HG02970 (cell line): ENCODE data around the gene PBRM1.

Experiments used
- ATAC-seq: cut with Tn5 transposase; IDR thresholded peaks from one replicate; pipeline ENCODE4 v1.9.1; 2021; ENCODE audit warnings: mild to moderate bottlenecking, moderate library complexity, moderate number of reproducible peaks; ENCODE audit not compliant: unreplicated experiment, low FRiP score

The PBRM1 gene

GRCh38 chr3:52596658-52597265 lies 89.0 kb downstream of the PBRM1 start:
- ATAC-seq: no peak

GRCh38 chr3:52593103-52593502 lies 92.6 kb downstream of the PBRM1 start:
- ATAC-seq: no peak

- no peak for ATAC-seq
Measured at GRCh38 chr3:52574056-52574965, 111.4 kb downstream of the PBRM1 start.

- ATAC-seq: no peak
Measured at GRCh38 chr3:52572221-52572620, 113.5 kb downstream of the PBRM1 start.

GRCh38 chr3:52570076-52570475 lies 115.6 kb downstream of the PBRM1 start:
- no peak for ATAC-seq

GRCh38 chr3:52568069-52568468 lies 117.6 kb downstream of the PBRM1 start:
- ATAC-seq: no peak

- ATAC-seq: no peak
Measured at GRCh38 chr3:52563984-52564383, 121.7 kb downstream of the PBRM1 start.

- ATAC-seq: no peak
Measured at GRCh38 chr3:52561028-52561747, 124.5 kb downstream of the PBRM1 start.

GRCh38 chr3:52558436-52558835 lies 127.3 kb downstream of the PBRM1 start:
- no peak for ATAC-seq

- no peak for ATAC-seq
Measured at GRCh38 chr3:52557011-52557960, 128.4 kb downstream of the PBRM1 start.

GRCh38 chr3:52555056-52555455 lies 130.7 kb downstream of the PBRM1 start:
- ATAC-seq: no peak

GRCh38 chr3:52554026-52554755 lies 131.5 kb downstream of the PBRM1 start:
- no peak for ATAC-seq

GRCh38 chr3:52552089-52552488 lies 133.6 kb downstream of the PBRM1 start:
- no peak for ATAC-seq

GRCh38 chr3:52551118-52551517 lies 134.6 kb downstream of the PBRM1 start:
- no peak for ATAC-seq

- ATAC-seq: no peak
Measured at GRCh38 chr3:52547143-52547542, 138.6 kb downstream of the PBRM1 start.

GRCh38 chr3:52546111-52546901 lies 139.4 kb downstream of the PBRM1 start:
- no peak for ATAC-seq

- ATAC-seq: no peak
Measured at GRCh38 chr3:52544937-52545336, 140.8 kb downstream of the PBRM1 start.

GRCh38 chr3:52541050-52541449 lies 144.7 kb downstream of the PBRM1 start:
- ATAC-seq: no peak
